GM19463 (cell line): ENCODE measurements around the gene DDX17.
A peak's percentile ranks its signal among the peaks of the same experiment; 100 is the strongest.

ENCODE experiments used
- ATAC-seq: cut with Tn5 transposase; IDR thresholded peaks from one replicate; pipeline ENCODE4 v1.9.1; 2021; ENCODE audit warnings: mild to moderate bottlenecking, moderate library complexity; ENCODE audit not compliant: unreplicated experiment

Gene DDX17

DNA sequence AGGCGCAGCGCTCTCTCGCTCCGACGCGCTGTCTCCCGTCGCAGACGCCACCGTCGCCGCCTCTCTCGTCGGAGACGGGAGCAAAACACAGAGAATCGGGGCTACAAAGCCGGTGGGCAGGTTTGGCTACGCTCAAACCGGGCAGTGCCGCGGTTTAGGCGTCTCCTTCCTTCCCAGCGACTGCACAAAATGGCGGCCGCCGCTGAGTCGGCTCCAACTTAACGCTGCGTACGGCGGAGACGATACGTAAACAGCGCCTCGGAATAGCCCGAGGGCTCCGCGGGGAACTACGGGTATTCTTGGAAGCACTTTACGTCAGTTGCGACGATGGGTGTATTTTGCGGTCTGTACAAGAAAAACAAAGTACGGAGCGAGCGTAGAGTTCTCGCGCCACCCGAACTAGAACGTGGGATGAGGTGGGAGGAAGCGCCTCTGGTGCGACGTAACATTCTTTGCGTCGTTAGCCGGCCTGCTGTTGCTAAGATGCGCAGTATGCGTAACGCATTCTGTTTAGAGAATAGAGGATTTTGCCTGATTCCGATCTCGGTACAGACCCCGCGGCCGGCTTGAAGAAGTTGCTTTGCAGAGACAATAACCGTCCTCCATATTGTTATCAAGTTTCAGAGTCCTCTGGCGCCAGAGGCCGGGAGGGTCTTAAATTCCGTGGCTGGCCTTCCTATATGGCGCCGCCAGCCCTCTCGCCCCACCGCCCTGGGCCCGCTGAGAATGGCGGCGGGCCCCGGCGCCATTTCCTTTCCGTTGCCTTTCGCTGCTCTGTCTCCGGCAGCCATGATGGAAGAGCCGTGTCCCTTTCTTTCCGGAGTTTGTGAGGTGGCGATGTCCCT, at the start of gene DDX17:
DDX17 (minus strand) TSS at position 194 of the 845 bp plus-strand sequence.
- ATAC-seq, result peak; percentile 68

DNA sequence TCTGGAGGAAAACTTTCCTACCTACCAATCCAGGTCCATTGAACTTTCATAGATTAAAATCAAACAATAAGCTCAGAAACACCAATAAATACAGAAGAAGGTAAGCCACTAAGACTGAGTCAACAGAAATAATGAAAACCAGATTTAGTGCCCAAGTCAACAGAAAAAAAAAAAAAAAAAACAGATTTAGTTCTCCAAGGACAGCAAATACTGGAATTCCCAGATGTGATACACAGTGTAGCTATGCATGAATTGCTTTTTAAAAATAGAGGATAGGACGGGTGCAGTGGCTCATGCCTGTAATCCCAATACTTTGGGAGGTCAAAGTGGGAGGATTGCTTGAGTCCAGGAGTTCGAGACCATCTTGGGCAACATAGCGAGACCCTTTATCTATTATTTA, 48.2 kb upstream of the DDX17 start:
- no peak for ATAC-seq

- ATAC-seq, result no peak
These were observed 43.2 kb upstream of the DDX17 start for GRCh38 chr22:38549101-38549894.

DNA sequence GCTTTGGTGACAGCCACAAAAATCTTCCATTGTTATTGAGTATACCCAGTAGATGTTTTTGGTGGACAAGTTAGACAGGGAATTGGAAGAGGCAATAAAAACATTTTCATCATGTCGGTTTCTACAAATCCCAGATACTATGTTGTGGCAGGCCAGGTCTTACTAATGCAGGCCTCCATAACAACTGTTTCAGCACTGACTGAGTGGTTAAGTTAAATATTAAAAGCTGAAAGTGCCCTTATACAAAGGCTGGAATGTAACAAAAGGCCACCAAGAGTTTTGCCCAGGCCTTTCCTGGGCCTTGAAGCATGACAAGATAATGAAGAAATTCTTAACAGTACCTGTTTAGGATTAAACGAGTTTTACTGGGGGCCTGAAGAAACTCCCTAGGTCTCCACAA, 34.6 kb upstream of the DDX17 start:
- ATAC-seq, result no peak

DNA sequence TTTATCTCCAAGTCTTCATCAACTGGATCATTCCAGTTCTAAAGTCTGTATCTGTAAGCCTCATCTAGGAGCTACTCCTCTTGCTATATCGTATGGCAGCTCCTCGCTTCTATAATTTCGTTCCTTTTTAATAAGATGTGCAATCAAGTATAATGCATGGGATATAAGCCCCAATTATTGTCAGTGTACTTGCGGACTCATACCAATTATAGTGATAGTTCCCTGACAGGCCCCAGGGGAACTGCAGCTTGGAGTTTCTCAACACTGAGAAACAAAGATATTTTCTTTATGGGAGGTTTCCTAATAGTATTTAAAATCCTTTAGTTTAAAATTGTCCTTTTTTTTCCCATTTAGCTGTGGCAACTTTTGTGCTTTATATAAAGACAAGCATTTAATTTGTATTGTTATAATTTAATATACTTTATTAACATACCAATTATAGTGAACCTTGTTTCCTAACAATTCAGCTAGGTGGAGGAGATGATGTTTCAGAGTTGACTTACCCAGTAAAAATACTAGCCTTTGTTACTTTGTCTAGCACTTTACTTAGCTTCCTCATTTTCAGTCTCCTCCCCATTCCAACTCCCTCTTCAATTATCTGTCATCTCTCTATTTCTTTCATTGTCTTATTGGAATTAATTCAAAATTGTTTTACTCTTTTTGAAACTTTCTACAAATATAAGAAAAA, 25.3 kb upstream of the DDX17 start:
- no peak for ATAC-seq

DNA sequence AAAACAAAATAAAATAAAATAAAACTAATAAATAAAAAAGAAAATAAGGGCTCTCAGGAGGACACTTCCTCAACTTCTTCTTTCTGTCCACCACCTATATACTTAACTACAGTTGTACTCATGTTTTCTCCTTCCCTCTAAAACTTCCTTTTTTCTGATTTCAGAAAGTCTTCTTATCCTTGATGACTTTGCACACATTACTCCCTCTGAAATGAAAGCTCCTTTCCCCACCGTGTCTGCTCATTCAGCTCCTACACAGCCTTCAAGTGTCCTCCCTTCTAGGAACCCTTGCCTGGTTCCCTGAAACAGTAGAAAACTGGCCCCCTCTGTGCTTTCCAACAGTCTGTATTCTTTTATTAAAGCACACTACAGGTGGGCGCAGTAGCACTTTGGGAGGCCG, 18.3 kb upstream of the DDX17 start:
- no peak for ATAC-seq

DNA sequence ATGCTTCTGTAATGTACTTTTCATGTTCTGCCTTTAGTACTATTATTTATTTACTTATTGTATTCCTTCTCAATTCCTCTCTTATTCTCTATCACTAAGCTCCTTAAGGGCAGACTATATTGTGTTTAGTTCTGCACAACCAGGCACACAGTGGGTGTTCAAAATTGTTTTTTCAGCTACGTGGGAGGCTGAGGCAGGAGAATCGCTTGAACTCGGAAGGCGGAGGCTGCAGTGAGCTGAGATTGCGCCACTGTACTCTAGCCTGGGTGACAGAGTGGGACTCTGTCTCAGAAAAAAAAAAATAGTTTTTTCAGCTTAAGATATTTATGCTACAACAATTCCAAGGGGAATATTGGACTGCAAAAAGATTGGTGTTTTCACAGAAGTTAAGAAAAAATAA, 17.4 kb upstream of the DDX17 start:
- no peak for ATAC-seq

- no peak for ATAC-seq
These were observed 16.9 kb upstream of the DDX17 start for GRCh38 chr22:38523029-38523428.

GRCh38 chr22:38519453-38520250, 13.5 kb upstream of the DDX17 start:
- no peak for ATAC-seq

- no peak for ATAC-seq
These were observed 12.5 kb upstream of the DDX17 start for GRCh38 chr22:38518620-38519019.

GRCh38 chr22:38513063-38513462, 7.0 kb upstream of the DDX17 start:
- no peak for ATAC-seq

DNA sequence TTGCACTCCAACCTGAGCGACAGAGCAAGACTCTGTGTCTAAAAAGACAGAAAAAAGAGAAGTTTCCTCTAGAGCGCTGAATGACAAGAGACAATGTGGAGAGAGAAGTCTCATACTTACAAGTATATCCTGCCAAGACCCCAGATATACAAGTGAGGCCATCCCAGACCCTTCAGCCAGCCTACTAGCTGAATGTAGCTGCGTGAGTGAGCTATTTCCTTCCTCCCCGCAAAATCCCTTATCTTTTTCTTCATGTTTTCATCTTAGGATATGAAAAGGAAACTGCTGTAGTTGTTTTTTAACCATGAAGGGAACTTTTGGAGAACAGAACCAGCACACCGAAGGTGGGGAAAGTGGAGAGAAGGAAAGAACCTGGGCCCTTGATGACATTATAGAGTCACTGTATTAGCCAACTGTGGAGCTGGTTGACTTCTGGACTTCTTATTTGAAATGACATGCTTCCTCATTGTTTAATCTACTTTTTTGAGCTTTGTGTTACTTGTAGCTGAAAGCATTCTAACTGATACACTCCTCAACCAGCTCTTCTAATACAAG, 4.4 kb upstream of the DDX17 start:
- no peak for ATAC-seq

GRCh38 chr22:38505541-38506117, 482 bp downstream of the DDX17 start:
- ATAC-seq, result peak; percentile 31

DNA sequence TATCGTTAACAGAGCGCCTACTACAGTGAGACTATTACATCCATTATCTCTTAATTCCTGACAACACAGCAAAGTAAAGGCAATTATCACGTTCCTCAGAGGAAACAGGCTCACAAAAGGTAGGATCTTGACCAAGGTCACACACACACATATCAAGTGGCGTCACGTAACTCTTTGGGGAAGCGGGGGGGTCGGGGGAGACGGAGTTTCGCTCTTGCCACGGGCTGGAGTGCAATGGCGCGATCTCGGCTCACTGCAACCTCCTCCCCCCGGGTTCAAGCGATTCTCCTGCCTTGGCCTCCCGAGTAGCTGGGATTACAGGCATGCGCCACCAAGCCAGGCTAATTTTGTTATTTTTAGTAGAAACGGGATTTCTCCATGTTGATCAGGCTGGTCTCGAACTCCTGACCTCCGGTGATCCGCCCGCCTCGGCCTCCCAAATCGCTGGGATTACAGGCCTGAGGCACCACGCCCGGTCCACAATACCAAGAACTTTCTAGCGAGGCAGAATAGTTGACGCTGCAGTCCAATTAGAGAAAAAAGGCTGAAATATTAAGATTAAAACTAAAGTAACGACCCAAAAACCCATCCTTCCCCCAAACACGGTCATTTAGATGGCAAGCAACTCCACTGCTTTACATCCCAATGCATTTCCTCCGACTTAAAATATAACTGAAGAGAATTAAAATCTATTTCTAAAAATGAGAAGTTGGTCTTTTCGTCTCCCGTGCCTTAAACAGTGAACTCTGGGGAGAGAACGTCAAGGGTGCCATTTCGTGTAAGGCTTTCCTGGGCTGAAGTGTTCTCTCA, 1.2 kb downstream of the DDX17 start:
- ATAC-seq, result no peak

DNA sequence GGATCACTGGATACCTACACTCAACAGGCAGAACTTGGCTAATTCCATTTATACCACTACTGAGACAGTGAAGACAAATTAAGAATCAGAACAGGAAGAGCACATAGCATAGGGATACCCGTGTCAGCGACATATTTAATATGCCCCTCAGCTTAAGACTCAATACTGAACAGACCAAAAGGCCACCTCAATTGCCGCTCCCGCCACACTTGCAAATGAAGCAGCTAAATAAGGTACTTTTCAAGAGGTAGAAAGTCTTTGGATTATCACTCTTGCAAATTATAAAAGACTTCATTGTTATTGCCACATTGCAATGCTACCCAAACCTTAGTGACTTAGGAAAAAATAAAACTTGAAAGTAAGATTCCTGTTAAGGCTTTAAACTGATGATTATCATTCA, 3.1 kb downstream of the DDX17 start:
- ATAC-seq, result no peak

GRCh38 chr22:38501797-38502672, 4.1 kb downstream of the DDX17 start:
- ATAC-seq, result no peak

DNA sequence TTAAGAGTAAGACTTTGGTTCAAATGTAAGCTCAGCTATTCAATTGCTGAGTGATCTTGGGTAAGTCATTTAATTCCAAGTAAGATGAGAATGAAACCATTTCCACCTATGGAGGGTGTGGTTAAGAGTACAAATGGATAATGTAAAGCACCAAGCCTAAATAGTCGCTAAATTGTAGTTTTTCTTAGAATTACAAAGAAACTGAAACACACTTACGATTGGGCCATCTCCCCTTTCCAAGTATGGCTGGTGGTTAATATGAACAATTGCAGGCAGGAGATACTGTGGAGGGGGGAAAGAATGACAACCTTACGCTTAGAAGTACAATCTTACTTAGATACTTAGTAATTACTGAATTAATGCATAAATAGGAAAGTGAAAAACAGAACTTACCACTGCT, 8.2 kb downstream of the DDX17 start:
- no peak for ATAC-seq

DNA sequence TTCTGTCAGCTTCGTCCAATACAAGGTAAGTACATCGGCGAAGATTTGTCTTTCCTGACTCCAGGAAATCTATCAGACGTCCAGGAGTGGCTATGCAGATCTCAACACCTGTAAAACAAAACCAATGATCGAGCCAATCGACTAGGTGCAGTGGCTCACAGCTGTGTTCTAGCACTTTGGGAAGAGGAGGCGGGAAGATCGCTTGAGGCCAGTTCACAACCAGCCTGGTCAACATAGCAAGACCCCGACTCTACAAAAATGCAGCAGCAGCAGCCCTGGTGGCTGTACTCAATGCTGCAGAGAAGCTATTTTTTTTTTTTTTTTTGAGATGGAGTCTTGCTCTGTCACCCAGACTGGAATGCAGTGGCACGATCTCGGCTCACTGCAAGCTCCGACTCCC, 11.2 kb downstream of the DDX17 start:
- ATAC-seq, result no peak
